GM18870 (cell line): Measurements from ENCODE around the gene CKLF.
"Not testable (repeated sequence)": the region's sequence is repeated elsewhere in the genome, so short reads cannot be mapped to it uniquely, and the experiment has no call there.

Source experiments
- ATAC-seq: cut with Tn5 transposase; IDR thresholded peaks from one replicate; pipeline ENCODE4 v1.9.1; 2021; ENCODE audit warnings: moderate library complexity; ENCODE audit not compliant: unreplicated experiment

The CKLF gene

DNA sequence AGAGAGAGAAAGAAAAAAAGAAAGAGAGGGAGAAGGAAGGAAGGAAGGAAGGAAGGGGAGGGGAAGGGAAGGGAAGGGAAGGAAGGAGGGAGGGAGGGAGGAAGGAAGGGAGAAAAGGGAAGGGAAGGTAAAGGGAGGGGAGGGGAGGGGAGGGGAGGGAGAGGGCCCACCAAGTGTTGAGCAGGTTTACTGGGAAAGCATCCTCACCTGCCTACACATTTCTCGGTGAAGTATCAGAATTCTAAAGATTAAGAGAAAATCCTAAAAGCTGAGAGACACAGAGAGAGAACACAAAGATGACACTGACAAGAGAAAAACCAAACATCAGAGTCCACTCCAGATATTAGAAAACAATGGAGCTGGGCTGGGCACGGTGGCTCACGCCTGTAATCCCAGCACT is 39.9 kb downstream of the CKLF start:
- ATAC-seq, result no peak

DNA sequence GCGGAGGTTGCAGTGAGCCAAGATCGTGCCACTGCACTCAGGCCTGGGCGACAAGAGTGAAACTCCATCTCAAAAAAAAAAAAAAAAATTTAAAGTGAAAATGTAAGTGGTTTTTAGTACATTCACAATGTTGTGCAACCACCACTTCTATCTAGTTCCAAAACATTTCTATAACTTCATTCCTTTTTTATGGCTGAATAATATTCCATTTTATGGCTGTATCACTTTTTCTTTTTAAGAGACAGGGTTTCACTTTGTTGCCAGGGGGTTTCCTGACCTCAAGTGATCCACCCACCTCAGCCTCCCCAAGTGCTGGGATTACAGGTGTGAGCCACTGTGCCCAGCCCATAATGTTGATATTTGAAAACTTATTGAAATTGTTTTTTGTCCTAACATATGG is 40.4 kb downstream of the CKLF start:
- ATAC-seq, result no peak

DNA sequence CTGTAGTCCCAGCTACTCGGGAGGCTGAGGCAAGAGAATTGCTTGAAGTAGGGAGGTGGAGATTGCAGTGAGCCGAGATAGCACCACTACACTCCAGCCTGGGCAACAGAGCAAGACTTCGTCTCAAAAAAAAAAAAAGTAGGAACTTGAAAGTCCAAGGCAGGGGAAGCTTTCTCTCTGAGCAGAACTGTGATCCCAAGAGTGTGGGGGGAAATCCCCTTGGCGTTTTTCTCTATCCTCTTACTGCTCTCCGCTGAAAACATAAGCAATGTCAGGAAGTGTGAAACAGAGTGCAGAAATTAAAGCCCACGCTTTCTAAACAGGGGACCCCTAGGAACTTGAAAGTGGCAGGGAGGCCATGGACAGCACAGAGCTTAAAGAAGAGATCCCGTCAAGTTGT is 42.4 kb downstream of the CKLF start:
- no peak for ATAC-seq

GRCh38 chr16:66596559-66596958 is 44.2 kb downstream of the CKLF start:
- ATAC-seq, result not testable (repeated sequence)

DNA sequence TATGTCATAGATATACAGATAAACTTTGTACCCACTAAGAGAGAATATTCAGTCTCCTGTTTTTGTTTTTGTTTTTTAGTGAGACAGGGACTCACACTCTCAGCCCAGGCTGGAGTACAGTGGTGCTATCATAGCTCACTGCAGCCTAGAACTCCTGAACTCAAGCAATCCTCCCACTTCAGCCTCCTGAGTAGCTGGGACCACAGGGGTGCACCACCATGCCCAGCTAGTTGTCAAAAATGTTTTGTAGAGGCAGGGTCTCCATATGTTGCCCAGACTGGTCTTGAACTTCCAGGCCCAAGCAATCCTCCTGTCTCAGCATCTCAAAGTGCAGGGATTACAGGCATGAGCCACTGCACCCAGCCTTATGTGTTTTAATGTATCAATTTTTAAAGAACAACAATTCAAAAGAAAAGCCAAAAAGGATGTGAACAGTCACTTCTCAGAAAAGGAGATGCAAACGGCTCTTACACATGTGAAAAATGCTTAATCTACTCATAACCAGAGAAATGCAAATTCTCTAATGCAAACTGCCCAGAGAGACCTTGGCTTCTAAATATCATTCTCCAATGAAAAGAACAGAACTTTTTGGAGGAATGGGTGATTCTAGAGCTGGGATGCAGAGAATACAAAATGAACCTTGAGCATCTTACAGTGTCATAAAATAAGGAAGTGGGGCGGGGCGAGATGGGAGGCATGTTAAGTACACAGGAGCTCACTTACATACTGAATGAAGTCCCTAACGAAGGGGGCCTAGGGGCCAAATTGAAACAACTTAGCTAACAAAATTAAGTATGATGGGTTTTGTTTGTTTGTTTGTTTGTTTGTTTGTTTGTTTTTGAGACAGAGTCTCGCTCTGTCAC is 44.8 kb downstream of the CKLF start:
- ATAC-seq, result no peak

- no peak for ATAC-seq
These were observed 45.7 kb downstream of the CKLF start for GRCh38 chr16:66598111-66598510.

DNA sequence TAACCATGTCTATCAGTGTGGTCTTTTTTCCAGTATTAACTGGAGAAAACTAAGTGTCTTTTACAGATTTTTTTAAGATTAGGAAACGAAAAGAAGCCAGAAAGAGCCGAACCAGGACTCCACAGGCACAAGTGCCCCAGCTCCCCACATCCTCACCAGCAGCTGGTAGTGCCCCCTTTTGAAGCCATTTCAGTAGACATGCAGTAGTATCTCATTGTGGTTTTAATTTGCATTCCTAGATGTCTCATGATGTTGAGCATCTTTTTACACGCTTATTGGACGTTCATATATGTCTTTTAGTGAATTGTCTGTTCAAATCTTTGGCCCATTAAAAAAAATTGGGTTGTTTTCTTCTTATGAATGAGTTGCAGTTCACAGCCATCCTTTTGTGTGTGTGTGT is 47.4 kb downstream of the CKLF start:
- no peak for ATAC-seq

DNA sequence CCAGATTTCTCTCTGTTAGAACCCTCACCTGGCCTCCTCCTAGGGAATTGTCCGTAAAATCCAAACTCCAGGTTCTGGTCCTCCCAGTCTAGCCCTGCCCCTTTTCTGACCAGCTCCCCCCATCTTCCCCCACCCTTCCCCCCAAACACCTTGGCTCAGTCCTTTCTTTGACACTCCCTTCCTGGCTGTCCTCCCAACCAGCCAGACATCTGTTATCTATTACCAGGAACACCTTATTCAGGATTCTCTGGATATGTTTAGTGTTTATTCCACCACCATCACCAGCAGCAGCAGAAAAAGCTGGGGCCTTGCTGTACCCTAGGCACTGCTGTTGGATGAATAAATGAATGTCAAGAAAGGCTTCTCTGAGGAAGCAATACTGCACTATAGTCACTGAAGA is 48.1 kb downstream of the CKLF start:
- no peak for ATAC-seq

- ATAC-seq, result no peak
These were observed 49.1 kb downstream of the CKLF start for GRCh38 chr16:66601471-66601870.

DNA sequence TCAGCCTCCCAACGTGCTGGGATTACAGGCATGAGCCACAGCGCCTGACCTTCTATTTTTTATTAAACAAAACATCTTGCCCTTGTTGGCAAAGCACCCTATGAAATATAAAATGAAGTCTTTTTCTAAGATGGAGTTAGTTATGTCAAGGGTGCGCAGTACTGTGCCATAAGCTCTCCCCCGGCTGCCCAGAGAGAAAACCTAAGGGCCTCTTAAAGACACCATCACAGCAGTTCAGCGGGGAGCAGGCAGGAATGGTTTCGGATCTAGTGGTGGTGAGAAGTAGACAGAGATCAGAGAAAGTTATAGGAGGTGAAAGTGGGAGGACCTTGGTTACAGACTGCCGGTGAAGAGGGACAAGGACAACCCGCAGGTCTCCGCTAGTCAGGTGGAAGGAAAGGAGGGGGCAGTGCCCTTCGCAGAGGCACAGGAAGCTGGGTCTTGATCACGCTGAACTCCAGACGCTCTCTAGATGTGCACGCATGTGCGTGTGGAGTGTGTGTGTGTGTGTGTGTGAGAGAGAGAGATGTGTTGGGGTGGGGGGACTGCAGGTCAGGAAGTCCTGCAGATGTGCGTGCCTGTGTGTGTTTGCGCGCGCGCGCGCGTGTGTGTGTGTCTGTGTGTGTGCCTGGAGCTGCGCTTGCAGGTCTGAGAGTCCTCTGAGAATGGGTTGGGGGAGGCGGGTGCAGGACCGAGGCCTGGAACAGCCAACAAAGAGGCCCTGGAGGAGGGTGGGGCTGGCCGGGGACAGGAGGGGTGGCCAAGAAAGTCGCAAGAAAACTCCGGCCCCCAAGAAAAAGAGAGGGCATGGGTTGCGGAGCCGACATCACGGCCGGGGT is 51.4 kb downstream of the CKLF start:
- ATAC-seq, result no peak

DNA sequence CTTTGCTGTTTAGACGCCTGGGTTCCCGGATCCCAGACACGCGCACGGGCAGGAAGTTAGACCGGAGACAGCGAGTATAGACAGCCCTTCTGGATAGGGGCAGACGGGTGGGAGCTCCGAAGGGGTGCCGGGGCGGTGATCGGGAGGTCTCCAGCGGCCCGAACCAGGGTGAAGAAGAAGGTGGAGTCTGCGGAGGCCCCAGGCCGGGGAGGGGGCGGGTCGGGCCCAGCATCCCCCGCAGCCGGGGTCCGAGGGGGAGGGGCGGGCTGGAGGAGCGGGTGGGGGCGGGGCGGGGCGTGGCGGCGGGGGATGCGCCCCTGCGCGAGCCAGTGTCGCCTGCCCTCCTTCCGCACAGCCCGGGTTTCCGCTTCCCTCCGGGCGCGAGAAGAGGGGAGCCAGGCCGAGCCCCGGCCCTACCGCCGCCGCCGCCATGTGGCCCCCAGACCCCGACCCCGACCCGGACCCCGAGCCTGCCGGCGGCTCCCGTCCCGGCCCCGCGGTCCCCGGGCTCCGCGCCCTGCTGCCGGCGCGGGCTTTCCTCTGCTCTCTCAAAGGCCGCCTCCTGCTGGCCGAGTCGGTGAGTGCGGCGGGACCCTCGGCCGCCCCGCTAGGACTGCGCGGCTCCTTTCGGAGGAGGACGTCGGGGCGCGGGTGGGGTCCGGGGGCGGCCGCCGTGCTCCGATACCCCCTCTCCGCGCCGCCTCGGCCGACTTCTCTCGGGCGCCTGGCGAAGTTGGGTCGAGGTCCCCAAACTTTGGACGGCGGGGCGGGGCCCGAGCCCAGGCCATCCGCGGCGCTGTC is 52.2 kb downstream of the CKLF start, which contains the start of gene CMTM3:
Gene CMTM3 (plus strand): TSS at position 329 of the 801 bp plus-strand sequence. CDS start 102 bp downstream, at position 431.
- ATAC-seq, result no peak

DNA sequence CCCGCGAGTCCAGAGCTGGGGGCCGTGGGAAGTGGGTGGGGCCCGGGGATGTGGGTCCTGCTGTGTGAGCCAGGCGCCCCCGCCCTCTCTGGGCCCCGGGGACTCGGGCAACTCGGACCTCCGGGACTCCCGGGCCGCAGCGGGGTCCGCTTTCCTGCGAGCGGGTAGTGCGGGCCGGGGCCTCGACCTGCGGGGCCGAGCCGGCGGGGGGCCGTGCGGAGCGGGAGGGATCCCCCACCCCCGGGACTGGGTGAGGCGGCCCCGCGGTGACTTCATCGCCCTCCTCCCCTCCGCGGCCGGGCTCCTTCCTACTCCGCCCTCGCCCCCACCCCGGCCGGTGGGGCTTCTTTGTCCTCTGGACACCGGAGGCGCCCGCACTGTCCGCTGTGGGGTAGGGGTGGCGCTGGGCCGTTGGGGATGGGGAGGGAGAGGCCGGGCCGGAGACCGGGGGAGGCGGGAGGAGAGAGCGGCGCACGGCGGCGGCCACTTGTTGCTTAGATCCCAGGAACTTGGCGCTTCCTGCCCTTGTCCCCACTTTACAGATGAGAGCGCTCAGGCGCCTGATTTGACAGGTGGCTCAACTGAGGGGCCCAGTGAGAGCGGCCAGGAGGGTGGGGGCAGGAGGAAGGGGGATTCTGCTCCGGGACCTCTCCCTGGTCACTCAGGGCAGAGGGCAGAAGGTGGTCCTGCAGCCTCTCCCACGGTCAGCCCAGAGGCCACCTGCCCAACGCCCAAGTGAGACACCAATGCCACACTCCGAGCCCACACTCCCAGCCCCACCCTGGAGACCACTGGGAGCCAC is 53.0 kb downstream of the CKLF start:
- ATAC-seq, result no peak

DNA sequence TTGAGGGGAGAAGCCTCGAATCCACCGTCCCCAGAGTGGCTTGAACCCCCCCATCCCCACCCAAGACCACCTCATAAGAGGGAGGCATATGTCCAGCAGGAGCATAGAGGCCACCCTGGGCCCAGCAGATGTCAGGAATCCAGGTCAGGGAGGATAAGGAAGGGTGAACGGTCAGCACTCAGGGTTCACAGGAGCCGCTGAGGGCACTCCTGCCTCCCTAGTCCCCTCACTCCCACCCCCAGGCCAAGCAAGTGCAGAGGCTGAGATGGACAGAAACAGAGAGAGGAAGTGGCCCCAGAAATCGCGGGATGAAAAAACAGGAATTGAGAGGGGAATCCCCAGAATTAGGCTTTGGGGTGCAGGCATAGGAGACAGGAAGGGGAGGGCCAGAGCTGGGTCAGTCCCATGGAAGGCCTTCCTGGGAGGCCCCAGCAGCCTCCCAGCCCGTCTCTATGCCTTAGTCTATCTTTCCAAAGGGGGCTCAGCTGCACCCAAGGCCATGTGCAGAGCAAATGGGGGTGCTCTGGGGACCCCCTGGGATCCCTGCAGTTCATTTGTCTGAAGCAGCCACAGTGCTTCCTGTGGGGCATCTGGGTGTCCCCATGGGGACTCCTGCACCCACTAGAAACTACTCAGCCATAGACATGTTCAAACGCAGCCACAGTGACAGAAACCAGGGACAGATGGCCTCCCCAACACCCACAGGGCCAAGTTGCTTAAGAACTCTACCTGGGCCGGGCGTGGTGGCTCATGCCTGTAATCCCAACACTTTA is 53.8 kb downstream of the CKLF start:
- peak; percentile 57 for ATAC-seq

- ATAC-seq, result no peak
These were observed 56.1 kb downstream of the CKLF start for GRCh38 chr16:66608241-66609138.

GRCh38 chr16:66609139-66609510 is 56.7 kb downstream of the CKLF start:
- no peak for ATAC-seq

DNA sequence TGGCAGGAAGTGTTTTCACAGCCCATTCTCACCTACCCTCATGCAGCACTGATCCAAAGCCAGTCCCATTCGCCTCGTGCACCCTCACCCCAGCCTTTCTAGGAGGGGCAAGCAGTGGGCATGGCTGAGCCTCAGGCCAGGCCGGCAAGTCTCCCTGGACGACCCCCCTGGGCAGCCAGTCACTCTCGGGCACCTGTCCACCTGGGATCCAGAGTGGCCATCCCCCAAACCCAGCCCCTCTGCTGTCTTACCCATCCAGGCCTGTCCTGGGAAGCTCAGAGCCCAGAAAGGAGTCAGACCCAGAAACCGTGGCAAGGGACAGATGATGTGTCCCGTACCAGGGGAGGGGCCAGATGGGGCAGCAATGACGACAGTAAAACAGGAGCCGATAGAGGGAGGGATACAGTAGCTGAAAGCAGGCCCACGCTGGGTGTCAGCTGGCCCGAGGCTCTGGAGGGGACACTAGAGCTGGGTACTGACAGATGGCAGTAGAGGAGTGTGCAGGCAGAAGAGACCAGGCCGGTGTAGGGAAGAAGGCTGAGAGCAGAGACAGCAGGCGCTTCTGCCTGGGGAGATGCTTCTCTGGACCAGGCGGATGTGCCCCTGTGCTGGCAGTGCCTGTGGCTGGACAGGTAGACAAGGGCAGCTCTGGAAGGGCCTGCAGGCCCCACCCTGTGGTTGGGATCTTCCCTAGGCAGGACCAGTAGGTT is 57.9 kb downstream of the CKLF start:
- no peak for ATAC-seq

- ATAC-seq, result not testable (repeated sequence)
These were observed 59.5 kb downstream of the CKLF start for GRCh38 chr16:66611911-66612310.

GRCh38 chr16:66612422-66612821 is 60.0 kb downstream of the CKLF start:
- ATAC-seq, result no peak
